GM21737 (cell line): ENCODE measurements around the gene C17orf107.

Experiments used
- ATAC-seq: cut with Tn5 transposase; IDR thresholded peaks from one replicate; pipeline ENCODE4 v1.9.1; 2021; ENCODE audit warnings: mild to moderate bottlenecking, moderate library complexity; ENCODE audit not compliant: unreplicated experiment

The C17orf107 gene

GRCh38 chr17:4872786-4873185 is 26.6 kb upstream of the C17orf107 start:
- ATAC-seq = no peak

DNA sequence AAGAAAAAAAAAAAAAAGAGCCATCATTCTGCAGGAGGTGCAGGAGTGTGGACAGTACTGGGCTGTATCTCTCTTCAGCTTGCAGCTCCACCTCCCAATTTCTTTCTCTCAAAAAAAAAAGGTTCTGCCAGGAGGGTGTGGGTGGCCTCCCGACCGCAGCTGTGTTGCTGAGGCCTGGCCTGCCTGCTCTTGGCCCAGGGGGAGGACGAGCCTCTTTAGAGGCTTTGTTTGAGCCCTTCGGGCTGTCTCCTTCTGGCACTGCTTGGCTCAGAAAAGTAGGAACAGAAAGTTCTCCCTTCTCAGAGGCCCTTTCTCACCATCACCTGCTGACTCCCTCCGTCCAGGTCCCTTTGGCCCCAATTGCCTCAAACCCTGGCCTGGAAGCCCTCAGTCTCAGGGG is 22.2 kb upstream of the C17orf107 start:
- no peak for ATAC-seq

DNA sequence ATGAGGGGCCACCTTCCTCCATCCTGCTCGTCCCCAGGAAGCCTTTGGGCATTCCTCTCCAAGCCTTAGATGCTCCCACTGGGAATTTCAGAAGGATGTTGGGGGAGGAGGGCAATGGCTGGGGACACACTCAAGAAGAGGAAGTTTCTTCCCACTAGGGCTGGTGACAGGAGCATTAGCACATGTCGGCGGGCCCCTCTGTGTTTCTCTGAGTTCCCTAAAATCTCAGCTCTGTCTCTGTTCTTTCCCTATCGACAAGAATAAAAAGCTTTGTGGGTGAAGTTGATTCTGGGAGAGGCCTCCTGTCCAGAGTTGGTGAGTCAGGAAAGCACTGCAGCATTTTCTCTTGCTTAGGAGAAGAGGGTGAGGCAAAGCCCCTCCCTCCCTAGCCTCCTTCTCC is 19.7 kb upstream of the C17orf107 start:
- ATAC-seq = no peak

- no peak for ATAC-seq
Observed at GRCh38 chr17:4880857-4881256, 18.5 kb upstream of the C17orf107 start.

- no peak for ATAC-seq
Observed at GRCh38 chr17:4881761-4882555, 17.4 kb upstream of the C17orf107 start.

- no peak for ATAC-seq
Observed at GRCh38 chr17:4884489-4884888, 14.8 kb upstream of the C17orf107 start.

DNA sequence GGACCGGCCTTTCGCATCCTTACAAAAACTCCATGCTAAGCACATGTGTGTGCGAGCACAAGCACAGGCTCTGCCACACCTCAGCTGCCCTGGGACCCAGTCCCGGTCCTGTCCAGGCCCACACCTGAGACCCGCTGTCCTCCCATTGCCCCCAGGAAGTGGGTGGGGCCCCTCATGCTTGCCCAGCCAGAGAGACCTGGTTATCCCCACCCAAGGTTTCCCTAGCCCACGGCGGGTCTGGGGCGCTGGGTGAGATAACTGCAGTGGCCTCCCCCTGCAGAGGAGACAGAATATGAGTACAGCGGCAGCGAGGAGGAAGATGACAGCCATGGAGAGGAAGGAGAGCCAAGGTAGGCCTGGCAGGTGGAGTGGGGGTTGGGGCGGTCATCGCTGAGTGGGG is 12.5 kb upstream of the C17orf107 start:
- no peak for ATAC-seq

- ATAC-seq = no peak
Observed at GRCh38 chr17:4887581-4887980, 11.8 kb upstream of the C17orf107 start.

- ATAC-seq = no peak
Observed at GRCh38 chr17:4891411-4892410, 7.6 kb upstream of the C17orf107 start.

GRCh38 chr17:4892499-4893221 is 6.7 kb upstream of the C17orf107 start:
- ATAC-seq = no peak

DNA sequence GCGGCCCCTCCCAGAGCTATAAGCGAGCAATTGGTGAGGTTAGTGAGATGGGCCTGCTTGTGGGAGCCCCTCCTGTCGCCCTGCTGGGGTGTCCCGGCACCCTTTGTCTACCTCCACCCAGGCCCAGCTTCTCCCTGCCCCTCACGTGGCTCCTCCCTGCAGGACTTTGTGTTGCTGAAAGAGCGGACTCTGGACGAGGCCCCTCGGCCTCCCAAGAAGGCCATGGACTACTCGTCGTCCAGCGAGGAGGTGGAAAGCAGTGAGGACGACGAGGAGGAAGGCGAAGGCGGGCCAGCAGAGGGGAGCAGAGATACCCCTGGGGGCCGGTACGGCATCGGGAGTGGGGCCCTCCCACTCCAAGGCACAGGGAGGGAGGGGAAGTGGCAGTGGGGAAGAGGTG is 6.1 kb upstream of the C17orf107 start:
- ATAC-seq = no peak

DNA sequence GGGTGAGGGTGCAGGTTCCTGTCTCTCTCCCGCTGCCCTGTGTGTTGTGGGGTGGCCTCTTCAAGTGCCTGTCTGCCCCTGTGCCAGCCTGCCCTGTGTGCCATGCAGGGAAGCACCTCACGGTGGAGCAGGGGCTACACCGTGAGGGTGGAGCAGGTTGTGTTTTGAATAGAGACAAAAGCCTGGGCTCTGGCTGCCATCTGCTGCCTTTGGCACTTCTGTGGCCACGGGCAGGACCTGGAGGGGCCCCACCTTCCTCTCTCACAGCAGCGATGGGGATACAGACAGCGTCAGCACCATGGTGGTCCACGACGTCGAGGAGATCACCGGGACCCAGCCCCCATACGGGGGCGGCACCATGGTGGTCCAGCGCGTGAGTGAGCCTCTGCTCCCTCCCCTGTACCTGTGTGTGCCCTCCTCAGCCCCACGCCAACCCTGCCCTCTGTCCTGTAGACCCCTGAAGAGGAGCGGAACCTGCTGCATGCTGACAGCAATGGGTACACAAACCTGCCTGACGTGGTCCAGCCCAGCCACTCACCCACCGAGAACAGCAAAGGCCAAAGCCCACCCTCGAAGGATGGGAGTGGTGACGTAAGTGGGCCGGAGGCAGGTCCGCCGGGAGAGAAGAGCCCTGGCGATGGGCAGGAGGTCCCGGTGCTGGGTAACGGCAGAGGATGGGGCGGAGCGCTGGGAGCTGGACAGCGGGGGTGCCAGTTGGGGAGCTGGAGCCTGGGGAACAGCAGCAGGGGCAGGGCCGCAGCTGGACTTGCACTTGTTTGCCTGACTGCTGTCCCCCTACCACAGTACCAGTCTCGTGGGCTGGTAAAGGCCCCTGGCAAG is 5.4 kb upstream of the C17orf107 start:
- ATAC-seq = no peak

- ATAC-seq = no peak
Observed at GRCh38 chr17:4895121-4895520, 4.2 kb upstream of the C17orf107 start.

DNA sequence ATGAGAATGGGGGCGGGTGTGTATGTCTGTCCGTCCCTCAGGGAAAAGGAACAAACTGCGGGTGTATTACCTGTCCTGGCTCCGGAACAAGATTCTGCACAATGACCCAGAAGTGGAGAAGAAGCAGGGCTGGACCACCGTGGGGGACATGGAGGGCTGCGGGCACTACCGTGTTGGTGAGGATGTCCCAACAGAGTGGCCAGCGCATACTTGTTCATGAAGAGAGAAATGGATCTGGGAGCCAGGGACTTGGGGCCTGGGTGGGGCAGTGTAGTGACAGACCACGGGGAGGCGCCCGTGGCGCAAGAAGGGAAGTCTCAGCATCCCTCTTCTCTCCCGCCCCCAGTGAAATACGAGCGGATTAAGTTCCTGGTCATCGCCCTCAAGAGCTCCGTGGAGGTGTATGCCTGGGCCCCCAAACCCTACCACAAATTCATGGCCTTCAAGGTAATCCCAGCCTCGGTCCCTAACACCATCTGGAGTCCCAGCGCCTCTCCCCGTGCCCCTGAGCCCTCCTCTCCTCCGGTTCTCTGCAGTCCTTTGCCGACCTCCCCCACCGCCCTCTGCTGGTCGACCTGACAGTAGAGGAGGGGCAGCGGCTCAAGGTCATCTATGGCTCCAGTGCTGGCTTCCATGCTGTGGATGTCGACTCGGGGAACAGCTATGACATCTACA is 3.5 kb upstream of the C17orf107 start:
- ATAC-seq = no peak

DNA sequence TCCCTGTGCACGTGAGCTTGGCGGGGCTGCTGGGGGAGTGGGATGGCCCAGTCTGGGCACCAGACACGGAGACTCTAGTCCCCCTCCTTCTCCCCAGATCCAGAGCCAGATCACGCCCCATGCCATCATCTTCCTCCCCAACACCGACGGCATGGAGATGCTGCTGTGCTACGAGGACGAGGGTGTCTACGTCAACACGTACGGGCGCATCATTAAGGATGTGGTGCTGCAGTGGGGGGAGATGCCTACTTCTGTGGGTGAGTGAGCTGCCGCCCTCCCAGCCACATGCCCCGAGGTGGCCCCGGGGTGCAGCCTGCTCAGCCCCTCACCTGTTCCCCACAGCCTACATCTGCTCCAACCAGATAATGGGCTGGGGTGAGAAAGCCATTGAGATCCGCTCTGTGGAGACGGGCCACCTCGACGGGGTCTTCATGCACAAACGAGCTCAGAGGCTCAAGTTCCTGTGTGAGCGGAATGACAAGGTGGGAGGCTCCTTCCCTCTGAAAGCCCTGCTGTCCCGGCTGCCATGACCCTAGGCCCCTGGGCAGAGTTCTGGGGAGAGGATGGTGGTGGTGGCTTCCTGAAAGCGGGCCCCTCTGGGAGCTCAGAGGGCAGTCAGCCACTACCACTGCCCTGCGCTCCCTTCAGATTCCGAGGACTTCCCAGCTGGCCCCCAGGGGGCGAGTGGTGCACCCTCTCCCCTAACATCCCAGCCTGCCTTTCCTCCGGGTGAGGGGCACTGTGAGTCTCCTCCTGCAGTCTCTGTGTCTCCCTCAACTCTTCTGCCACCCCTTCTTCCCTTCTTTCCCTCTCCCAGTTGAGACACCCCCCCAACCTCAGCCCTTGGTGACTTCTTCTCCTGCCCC is 2.8 kb upstream of the C17orf107 start:
- ATAC-seq = no peak

DNA sequence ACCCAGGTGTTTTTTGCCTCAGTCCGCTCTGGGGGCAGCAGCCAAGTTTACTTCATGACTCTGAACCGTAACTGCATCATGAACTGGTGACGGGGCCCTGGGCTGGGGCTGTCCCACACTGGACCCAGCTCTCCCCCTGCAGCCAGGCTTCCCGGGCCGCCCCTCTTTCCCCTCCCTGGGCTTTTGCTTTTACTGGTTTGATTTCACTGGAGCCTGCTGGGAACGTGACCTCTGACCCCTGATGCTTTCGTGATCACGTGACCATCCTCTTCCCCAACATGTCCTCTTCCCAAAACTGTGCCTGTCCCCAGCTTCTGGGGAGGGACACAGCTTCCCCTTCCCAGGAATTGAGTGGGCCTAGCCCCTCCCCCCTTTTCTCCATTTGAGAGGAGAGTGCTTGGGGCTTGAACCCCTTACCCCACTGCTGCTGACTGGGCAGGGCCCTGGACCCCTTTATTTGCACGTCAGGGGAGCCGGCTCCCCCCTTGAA is 2.1 kb upstream of the C17orf107 start:
- ATAC-seq = no peak

GRCh38 chr17:4897785-4898184 is 1.6 kb upstream of the C17orf107 start:
- no peak for ATAC-seq

DNA sequence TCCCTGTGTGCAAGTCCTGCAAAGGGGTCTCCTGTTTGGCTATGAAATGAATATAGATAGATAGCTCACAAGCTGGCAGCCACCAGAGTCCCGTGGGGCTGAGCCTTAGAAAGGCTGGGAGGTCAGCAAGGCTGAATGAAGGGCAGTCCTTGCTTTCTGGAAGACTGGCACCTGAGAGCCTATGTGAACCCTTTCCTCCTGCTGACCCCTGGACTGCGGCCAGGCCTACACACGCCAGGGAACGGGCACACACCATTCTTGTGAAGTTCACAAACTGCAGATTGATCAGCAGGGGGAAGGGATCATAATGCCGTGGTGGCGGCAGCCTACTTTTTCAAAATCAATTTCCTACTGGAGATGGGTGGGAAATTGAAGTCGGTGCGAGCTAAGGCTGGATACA is 985 bp upstream of the C17orf107 start:
- ATAC-seq = no peak

DNA sequence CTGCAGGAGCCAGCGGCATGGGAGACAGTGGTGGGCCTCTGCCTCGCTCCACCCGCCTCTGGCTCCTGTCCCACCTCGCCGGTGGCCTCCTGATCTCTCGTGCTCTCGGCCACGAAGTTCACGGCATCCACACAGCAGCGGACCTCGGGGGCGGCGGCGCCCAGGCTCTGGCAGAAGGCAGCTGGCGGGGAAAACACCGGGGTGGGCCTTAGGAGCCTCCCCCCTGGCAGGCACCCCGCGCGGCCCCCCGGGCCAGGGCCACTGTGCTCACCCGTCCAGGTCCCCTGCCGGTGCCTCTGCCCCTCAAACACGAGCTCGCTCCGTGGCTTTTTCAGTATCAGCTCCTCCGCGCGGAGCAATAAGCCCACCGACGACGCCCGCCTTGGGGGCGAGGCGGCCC is 409 bp upstream of the C17orf107 start:
- ATAC-seq = no peak
